Nephron (organoid): ENCODE data around the gene IMPDH1.
A peak's percentile ranks its signal among the peaks of the same experiment; 100 is the strongest.
"Not testable (repeated sequence)": the region's sequence is repeated elsewhere in the genome, so short reads cannot be mapped to it uniquely, and the experiment has no call there.

Experiments
- H3K27ac Mint-ChIP-seq, 3 experiments: 2 replicates each; pipeline ENCODE4 v1.8.0; 2020; ENCODE audit warnings: mixed read lengths in 3 of 3, mild to moderate bottlenecking in 2 of 3, moderate library complexity in 1 of 3
- H3K27me3 Mint-ChIP-seq: 2 replicates; pipeline ENCODE4 v1.8.0; 2021; ENCODE audit warnings: low read depth, mild to moderate bottlenecking, moderate library complexity, mixed read lengths
- H3K36me3 Mint-ChIP-seq: 2 replicates; pipeline ENCODE4 v1.8.0; 2020; ENCODE audit warnings: low read depth, mixed read lengths
- H3K4me1 Mint-ChIP-seq: 2 replicates; pipeline ENCODE4 v1.8.0; 2020; ENCODE audit warnings: mixed read lengths
- H3K4me3 Mint-ChIP-seq, 3 experiments: 2 replicates each; pipeline ENCODE4 v1.8.0; 2020; ENCODE audit warnings: mild to moderate bottlenecking in 3 of 3, mixed read lengths in 3 of 3, moderate library complexity in 2 of 3
- H3K9me3 Mint-ChIP-seq: 2 replicates; pipeline ENCODE4 v1.8.0; 2020; ENCODE audit warnings: mixed read lengths
- TF ChIP-seq, protein P1 (sequence below), 3 experiments: fragments of 200-600 bp; sonication (generic); IDR thresholded peaks; one replicate each; pipeline ENCODE4 v1.5.0; 2021; ENCODE audit warnings: antibody characterized with exemption in 3 of 3; ENCODE audit not compliant: unreplicated experiment in 3 of 3

Gene IMPDH1

DNA sequence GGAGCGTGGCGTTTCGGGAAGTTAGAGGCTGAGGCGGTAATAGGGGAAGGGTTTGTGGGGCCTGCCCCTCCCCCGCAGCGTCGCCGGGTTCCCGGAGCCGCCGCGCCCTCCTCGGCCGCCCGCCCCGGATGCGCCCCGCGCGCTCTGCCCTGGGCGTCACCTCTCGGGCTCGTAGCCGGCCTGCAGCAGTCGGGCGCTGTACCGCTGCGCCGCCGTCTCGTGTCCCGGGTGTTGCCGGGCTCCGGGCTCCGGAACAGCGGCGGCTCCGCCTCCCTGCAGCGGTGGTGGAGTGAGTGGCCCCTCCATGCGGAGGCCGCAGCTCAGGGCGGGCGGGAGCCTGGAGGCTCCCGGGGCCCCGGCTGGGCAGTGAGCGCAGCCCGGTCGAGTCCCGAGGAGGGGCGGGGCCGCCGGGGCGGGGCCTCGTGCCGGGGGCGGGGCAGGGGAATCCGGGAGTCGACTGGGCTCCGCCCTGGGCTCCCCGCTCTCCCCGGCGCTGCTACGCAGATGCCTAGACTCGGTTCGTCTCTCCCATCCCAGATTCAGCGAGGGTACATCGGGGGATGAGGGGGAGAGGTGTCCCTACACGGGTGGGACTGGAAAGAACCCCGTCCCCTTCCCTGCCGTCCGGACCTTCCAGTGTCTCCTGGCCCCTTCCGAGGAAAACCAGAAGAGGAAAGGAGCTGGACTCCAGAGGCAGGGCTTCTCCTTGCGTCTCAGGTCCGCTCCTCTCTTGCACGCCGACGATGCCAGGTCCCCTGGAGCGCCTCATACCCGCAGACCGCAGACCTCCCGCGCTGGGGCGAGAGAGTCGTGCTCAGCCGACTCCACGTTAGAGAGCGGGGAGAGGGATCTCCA, at the start of gene IMPDH1:
TSS of gene IMPDH1 (minus strand) at position 387 of the 855 bp plus-strand sequence. CDS start at position 306, 81 bp downstream.
- Mint-ChIP-seq H3K4me3 (peak within 1 kb of the TSS; percentile 92 to 96 (median 94)), H3K9me3 (peaks cover 6% of the 10 kb centered on the region), H3K4me1 (peaks cover 36% of the 10 kb centered on the region), H3K27ac (peak within 1 kb of the TSS; percentile 68 to 94 (median 83)), H3K27me3 (peaks cover 36% of the 10 kb centered on the region), H3K36me3 (no peaks in the 10 kb centered on the region)
- TF ChIP-seq, protein P1, sequence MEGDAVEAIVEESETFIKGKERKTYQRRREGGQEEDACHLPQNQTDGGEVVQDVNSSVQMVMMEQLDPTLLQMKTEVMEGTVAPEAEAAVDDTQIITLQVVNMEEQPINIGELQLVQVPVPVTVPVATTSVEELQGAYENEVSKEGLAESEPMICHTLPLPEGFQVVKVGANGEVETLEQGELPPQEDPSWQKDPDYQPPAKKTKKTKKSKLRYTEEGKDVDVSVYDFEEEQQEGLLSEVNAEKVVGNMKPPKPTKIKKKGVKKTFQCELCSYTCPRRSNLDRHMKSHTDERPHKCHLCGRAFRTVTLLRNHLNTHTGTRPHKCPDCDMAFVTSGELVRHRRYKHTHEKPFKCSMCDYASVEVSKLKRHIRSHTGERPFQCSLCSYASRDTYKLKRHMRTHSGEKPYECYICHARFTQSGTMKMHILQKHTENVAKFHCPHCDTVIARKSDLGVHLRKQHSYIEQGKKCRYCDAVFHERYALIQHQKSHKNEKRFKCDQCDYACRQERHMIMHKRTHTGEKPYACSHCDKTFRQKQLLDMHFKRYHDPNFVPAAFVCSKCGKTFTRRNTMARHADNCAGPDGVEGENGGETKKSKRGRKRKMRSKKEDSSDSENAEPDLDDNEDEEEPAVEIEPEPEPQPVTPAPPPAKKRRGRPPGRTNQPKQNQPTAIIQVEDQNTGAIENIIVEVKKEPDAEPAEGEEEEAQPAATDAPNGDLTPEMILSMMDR (IDR thresholded peaks at IDR 0.05; ENCODE audit: unreplicated experiment in 3 of 3): no peak

DNA sequence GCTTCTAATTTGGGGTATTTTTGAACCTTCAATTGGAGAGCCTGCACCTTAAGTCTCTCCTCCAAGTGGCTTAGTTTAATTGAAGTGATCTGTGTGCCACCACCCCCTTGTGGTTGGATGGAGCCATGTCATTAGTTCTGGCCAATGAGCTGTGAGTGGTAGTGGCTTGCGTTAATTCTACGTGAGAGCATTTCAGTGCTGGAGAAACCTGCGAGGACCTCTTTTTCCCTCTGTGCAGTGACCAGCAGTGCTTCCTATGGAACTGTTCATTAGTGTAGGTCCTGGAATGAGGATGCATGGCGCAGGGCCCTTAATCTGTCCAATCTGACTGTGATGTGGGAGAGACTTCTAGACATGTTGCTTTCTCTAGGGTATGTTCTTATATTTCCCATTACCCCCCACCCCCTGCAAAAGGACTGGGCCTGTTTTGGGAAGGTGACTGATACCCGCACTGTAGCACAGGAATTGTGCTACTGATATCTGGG, 49.7 kb upstream of the IMPDH1 start:
- Mint-ChIP-seq H3K9me3 (no peaks in the 10 kb centered on the region), H3K4me3 (peak overlapping the region; percentile 61 to 76 (median 68)), H3K36me3 (peaks cover 44% of the 10 kb centered on the region), H3K27me3 (peaks cover 3% of the 10 kb centered on the region), H3K4me1 (peaks cover 42% of the 10 kb centered on the region), H3K27ac (peak overlapping the region; percentile 19 to 32 (median 23))
- TF ChIP-seq, protein P1 (IDR thresholded peaks at IDR 0.05; ENCODE audit: unreplicated experiment in 3 of 3): peak; percentile 64 to 72 (median 71)

DNA sequence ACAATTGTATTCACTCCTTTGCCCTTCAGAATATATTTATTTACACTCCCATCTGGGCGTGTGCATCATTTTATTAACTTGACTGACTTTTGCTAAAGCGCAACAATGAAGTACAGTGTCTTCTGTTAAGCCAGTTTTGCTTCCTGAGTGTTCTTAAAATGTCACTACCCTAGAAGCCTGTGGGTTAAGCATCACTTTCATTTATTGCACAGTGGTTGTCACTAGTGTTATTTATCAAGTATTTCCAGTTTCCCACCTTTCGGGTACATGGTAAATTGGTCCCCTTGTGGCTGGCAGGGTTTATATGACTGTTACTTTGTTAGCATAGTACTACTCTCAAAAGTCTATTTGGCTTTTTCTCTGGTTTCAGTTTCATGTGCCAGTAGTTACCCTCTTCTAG, 49.2 kb upstream of the IMPDH1 start:
- peaks cover 47% of the 10 kb centered on the region for H3K4me1 Mint-ChIP-seq
- H3K27me3 Mint-ChIP-seq: peaks cover 3% of the 10 kb centered on the region
- peaks cover 41% of the 10 kb centered on the region for H3K36me3 Mint-ChIP-seq
- H3K27ac Mint-ChIP-seq: peak overlapping the region in 2 of 3 experiments; percentile 19 to 35
- peak overlapping the region; percentile 65 to 83 (median 80) for H3K4me3 Mint-ChIP-seq
- TF ChIP-seq, protein P1 (IDR thresholded peaks at IDR 0.05; ENCODE audit: unreplicated experiment in 3 of 3): no peak
- H3K9me3 Mint-ChIP-seq: no peaks in the 10 kb centered on the region

DNA sequence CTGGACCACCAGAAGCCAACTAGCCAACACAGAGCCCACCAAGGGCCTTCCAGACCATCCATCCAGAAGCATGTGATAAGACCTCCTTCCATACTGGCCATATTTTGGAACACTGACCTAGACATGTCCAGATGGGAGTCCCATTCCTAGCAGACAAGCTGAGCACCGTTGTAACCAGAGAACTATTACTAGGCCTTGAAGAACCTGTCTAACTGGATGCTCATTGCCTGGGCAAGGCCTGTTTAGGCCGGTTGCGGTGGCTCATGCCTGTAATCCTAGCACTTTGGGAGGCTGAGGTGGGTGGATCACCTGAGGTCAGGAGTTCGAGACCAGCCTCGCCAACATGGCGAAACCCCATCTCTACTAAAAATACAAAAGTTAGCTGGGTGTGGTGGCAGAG, 47.6 kb upstream of the IMPDH1 start:
- H3K9me3 Mint-ChIP-seq, H3K27ac Mint-ChIP-seq, H3K27me3 Mint-ChIP-seq: not testable (repeated sequence)
- peaks cover 29% of the 10 kb centered on the region for H3K36me3 Mint-ChIP-seq
- peak overlapping the region; percentile 91 to 94 (median 93) for H3K4me3 Mint-ChIP-seq
- H3K4me1 Mint-ChIP-seq: peaks cover 57% of the 10 kb centered on the region

DNA sequence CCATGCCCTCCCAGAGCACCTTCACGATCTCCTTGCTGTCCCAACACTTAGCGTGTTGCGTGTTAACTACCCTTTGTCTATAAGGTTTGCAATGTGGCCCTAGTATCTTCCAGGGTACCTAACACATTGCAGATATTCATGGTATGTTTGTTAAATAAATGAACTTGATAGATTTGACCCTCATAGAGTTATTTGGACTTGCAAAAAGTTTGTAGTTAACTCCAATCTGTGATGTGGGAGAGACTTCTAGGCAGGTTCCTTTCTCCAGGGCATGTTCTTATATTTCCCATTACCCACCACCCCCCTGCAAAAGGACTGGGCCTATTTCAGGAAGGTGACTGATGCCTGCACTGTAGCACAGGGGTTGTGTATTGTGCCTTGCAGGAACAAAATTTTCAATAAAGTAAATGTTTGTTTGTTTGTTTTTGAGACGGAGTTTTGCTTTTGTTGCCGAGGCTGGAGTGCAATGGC, 46.5 kb upstream of the IMPDH1 start:
- H3K27me3 Mint-ChIP-seq: peaks cover 3% of the 10 kb centered on the region
- H3K4me1 Mint-ChIP-seq: peaks cover 67% of the 10 kb centered on the region
- peak overlapping the region; percentile 91 to 94 (median 93) for H3K4me3 Mint-ChIP-seq
- no peaks in the 10 kb centered on the region for H3K9me3 Mint-ChIP-seq
- TF ChIP-seq, protein P1 (IDR thresholded peaks at IDR 0.05; ENCODE audit: unreplicated experiment in 3 of 3): no peak
- H3K36me3 Mint-ChIP-seq: peaks cover 24% of the 10 kb centered on the region
- peak overlapping the region; percentile 98 to 99 (median 99) for H3K27ac Mint-ChIP-seq

DNA sequence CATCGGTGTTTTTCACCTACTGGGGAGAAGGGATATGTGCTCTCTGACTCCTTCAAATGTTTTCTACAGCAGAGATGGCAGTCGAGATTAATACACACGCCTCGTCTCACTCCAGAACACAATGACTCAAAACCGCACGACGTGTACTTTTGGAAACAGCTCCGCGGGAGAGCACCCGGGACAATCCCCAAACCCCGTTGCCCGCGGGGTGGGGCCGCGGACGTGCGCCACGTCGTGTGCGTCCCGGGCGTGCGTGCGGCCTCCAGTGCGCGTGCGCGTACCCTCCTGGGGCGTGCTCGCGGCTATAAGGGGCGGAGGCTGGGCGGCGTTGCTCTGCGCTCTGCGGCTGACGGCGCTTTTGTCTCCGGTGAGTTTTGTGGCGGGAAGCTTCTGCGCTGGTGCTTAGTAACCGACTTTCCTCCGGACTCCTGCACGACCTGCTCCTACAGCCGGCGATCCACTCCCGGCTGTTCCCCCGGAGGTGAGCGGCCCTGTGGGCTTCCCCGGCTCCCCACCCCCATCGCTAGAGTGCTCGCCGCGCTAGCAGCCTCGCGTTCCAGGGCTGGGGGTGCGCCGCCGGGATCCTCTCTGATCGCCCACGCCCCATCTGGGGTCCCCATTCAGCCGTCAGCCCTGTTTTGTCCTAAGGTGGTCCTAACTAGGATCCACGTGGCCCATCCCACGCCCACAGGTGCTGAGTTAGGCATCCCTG, 45.9 kb upstream of the IMPDH1 start, which contains the start of gene HILPDA:
TSS of gene HILPDA (plus strand) at position 336 of the 712 bp plus-strand sequence. CDS start 1,391 bp downstream, outside the sequence.
- H3K4me1 Mint-ChIP-seq: peaks cover 67% of the 10 kb centered on the region
- peaks cover 23% of the 10 kb centered on the region for H3K36me3 Mint-ChIP-seq
- H3K27me3 Mint-ChIP-seq: peaks cover 3% of the 10 kb centered on the region
- H3K9me3 Mint-ChIP-seq: no peaks in the 10 kb centered on the region
- TF ChIP-seq, protein P1 (IDR thresholded peaks at IDR 0.05; ENCODE audit: unreplicated experiment in 3 of 3): no peak
- H3K27ac Mint-ChIP-seq: peak within 1 kb of the TSS; percentile 98 to 99 (median 99)
- H3K4me3 Mint-ChIP-seq: peak within 1 kb of the TSS; percentile 91 to 94 (median 93)
